ENCODE data around the gene FNTB.

DNA sequence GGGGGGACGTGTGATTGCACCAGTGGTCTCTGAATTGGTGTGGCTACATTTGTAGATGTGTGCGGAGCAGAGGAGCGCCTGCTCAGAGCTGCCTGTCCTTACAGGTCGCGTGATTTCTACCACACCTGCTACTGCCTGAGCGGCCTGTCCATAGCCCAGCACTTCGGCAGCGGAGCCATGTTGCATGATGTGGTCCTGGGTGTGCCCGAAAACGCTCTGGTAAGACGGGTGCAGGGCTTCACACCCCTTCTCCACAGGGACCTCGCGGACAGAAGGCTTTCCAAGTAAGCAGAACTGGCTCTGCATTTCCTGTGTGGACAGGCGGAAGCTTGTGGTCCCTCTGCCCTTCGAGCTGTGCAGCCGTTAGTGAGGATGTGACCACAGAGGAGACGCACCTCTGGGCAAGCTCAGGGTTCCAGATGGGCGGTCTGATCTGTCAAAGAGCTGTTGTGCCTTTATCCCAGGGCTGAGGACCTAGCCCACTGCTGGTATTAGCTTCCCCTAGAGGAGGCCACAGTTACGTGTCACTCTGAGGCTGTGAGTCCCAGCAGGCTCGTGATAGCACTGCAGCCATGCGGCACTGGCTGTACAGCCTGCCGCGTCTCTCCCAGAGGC is 67.9 kb downstream of the FNTB start:
- TF ChIP-seq, protein P1, sequence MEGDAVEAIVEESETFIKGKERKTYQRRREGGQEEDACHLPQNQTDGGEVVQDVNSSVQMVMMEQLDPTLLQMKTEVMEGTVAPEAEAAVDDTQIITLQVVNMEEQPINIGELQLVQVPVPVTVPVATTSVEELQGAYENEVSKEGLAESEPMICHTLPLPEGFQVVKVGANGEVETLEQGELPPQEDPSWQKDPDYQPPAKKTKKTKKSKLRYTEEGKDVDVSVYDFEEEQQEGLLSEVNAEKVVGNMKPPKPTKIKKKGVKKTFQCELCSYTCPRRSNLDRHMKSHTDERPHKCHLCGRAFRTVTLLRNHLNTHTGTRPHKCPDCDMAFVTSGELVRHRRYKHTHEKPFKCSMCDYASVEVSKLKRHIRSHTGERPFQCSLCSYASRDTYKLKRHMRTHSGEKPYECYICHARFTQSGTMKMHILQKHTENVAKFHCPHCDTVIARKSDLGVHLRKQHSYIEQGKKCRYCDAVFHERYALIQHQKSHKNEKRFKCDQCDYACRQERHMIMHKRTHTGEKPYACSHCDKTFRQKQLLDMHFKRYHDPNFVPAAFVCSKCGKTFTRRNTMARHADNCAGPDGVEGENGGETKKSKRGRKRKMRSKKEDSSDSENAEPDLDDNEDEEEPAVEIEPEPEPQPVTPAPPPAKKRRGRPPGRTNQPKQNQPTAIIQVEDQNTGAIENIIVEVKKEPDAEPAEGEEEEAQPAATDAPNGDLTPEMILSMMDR (IDR thresholded peaks at IDR 0.05), result no peak
- TF ChIP-seq POLR2A (IDR thresholded peaks at IDR 0.05), result no peak
- no peak for TF ChIP-seq EP300 (IDR thresholded peaks at IDR 0.05)
- TF ChIP-seq POLR2AphosphoS5 (IDR thresholded peaks at IDR 0.05), result no peak

All from suprapubic skin (tissue), 4 donors.